Astrocyte (in vitro differentiated cells and primary cell): ENCODE results near the gene ARHGAP11A.

ENCODE experiments used
- CTCF ChIP-seq: IDR thresholded peaks from 2 replicates; pipeline ENCODE4 v1.5.1; 2011; ENCODE audit warnings: low read depth, mild to moderate bottlenecking, inconsistent platforms, low read length, moderate library complexity; ENCODE audit not compliant: insufficient read depth
- EZH2 ChIP-seq: IDR thresholded peaks from 2 replicates; pipeline ENCODE4 v1.6.1; 2012; ENCODE audit warnings: mild to moderate bottlenecking, low read length, inconsistent platforms; ENCODE audit not compliant: insufficient read depth

- no peak for TF ChIP-seq CTCF
- TF ChIP-seq EZH2, result no peak
Observed at GRCh38 chr15:32671339-32672325, 56.3 kb downstream of the ARHGAP11A start.
